HCT116 (cell line): ENCODE results near the gene ANKRD37. TPM values are rescaled to one million over a fixed set of nuclear protein-coding genes. Genes with fewer than 3 reads are reported as not detected.

Experiments used
- ATAC-seq: fragments of 200-7000 bp; cut with Tn5 transposase; 2 replicates; pipeline ENCODE4 v1.9.1; 2020; ENCODE audit warnings: mild to moderate bottlenecking, moderate library complexity
- BruUV-seq: library from RNA; stranded (reverse); fragments of 400-500 nt; replicated peaks from 2 replicates; lab custom pipeline; 2021; lab: Mats Ljungman, UMichigan
- CTCF ChIA-PET: fragments of 300-600 bp; sonication (Branson Sonifier 250); formaldehyde crosslinking; loops from one replicate; lab custom pipeline; 2021; ENCODE audit warnings: antibody characterized with exemption; lab: Charles Lee
- POLR2A ChIA-PET: fragments of 300-600, 350-600 bp; sonication (Branson Sonifier 250); formaldehyde crosslinking; loops from one replicate; lab custom pipeline; 2021; ENCODE audit warnings: antibody characterized with exemption; lab: Charles Lee
- RAD21 ChIA-PET, 2 experiments: fragments of 300-600 bp; sonication (Branson Sonifier 250); formaldehyde crosslinking; loops; one replicate each; lab custom pipeline; 2023; ENCODE audit warnings: low total read pairs in 2 of 2; ENCODE audit not compliant: uncharacterized antibody in 2 of 2, unreplicated experiment in 2 of 2, low non-redundant PET in 1 of 2; lab: Charles Lee
- DNase-seq: peaks from one replicate; pipeline ENCODE4 v3.0.0-alpha.2; 2010; ENCODE audit warnings: low read depth, low spot score
- H2AFZ ChIP-seq: fragments of 200-600 bp; shearing (Covaris generic), sonication (generic); 2 replicates; pipeline ENCODE4 v1.6.1; 2017; ENCODE audit warnings: low read depth, mixed run types, mixed read lengths, antibody characterized with exemption, low read length; ENCODE audit not compliant: poor library complexity, severe bottlenecking
- H3K27ac ChIP-seq: 2 replicates; pipeline ENCODE4 v1.5.1; 2012; ENCODE audit warnings: low read depth, low read length
- H3K27me3 ChIP-seq: fragments of 200-600 bp; sonication (generic); 2 replicates; pipeline ENCODE4 v1.6.1; 2016; ENCODE audit warnings: mixed run types, low read length, mixed read lengths; ENCODE audit not compliant: insufficient read depth
- H3K36me3 ChIP-seq, 2 experiments: fragments of 200-500 bp in 1 of 2; fragments of 200-600 bp in 1 of 2; sonication (Bioruptor generic) in 1 of 2; sonication (generic) in 1 of 2; 2 replicates each; pipeline versions ENCODE4 v1.5.1 to v1.6.1; 2014 to 2016; ENCODE audit warnings: low read length in 2 of 2, inconsistent platforms in 1 of 2, mixed read lengths in 1 of 2, mixed run types in 1 of 2; ENCODE audit not compliant: insufficient read depth in 2 of 2, control insufficient read depth in 1 of 2
- H3K4me1 ChIP-seq, 2 experiments: fragments of 200-600 bp in 1 of 2; sonication (generic) in 1 of 2; 2 replicates each; pipeline versions ENCODE4 v1.5.1 to v1.6.1; 2012 to 2017; ENCODE audit warnings: low read length in 2 of 2, inconsistent platforms in 1 of 2, mild to moderate bottlenecking in 1 of 2, mixed read lengths in 1 of 2, mixed run types in 1 of 2, moderate library complexity in 1 of 2; ENCODE audit not compliant: insufficient read depth in 2 of 2, control insufficient read depth in 1 of 2
- H3K4me2 ChIP-seq: fragments of 200-600 bp; sonication (generic); 2 replicates; pipeline ENCODE4 v1.6.1; 2017; ENCODE audit warnings: mixed run types, low read length, mixed read lengths
- H3K4me3 ChIP-seq, 2 experiments: fragments of 200-600 bp in 1 of 2; sonication (generic) in 1 of 2; replicated peaks in 1 of 2; 2 replicates each; pipeline ENCODE4 v1.5.1; 2011 to 2016; ENCODE audit warnings: low read length in 2 of 2, control low read depth in 1 of 2, low read depth in 1 of 2, mild to moderate bottlenecking in 1 of 2, mixed read lengths in 1 of 2, mixed run types in 1 of 2
- H3K79me2 ChIP-seq: fragments of 200-600 bp; sonication (generic); 2 replicates; pipeline ENCODE4 v1.6.1; 2017; ENCODE audit warnings: mild to moderate bottlenecking, mixed run types, low read length, moderate library complexity, mixed read lengths; ENCODE audit not compliant: insufficient read depth
- H3K9ac ChIP-seq: fragments of 200-600 bp; sonication (generic); 2 replicates; pipeline ENCODE4 v1.6.1; 2016; ENCODE audit warnings: low read length, mixed read lengths
- H3K9me2 ChIP-seq: fragments of 200-600 bp; sonication (generic), shearing (Covaris generic); 2 replicates; pipeline ENCODE4 v1.6.1; 2017; ENCODE audit warnings: mixed run types, mild to moderate bottlenecking, moderate library complexity; ENCODE audit not compliant: insufficient read depth
- H3K9me3 ChIP-seq, 2 experiments: fragments of 200-500 bp in 1 of 2; fragments of 200-600 bp in 1 of 2; sonication (Bioruptor generic) in 1 of 2; sonication (generic) in 1 of 2; 2 replicates each; pipeline ENCODE4 v1.6.1; 2014 to 2017; ENCODE audit warnings: low read length in 2 of 2, mixed read lengths in 2 of 2, inconsistent platforms in 1 of 2, low read depth in 1 of 2, mild to moderate bottlenecking in 1 of 2, mixed run types in 1 of 2, moderate library complexity in 1 of 2; ENCODE audit not compliant: control insufficient read depth in 1 of 2, insufficient read depth in 1 of 2
- H4K20me1 ChIP-seq: fragments of 200-600 bp; sonication (generic), shearing (Covaris generic); 2 replicates; pipeline ENCODE4 v1.6.1; 2017; ENCODE audit warnings: mixed run types, mild to moderate bottlenecking, moderate library complexity; ENCODE audit not compliant: insufficient read depth
- ATF3 ChIP-seq: IDR thresholded peaks from 2 replicates; pipeline ENCODE4 v1.6.1; 2012
- CEBPB ChIP-seq: IDR thresholded peaks from 2 replicates; pipeline ENCODE4 v1.6.1; 2012; ENCODE audit warnings: low read depth
- CTCF ChIP-seq, 3 experiments: fragments of 200-600 bp in 1 of 3; sonication (generic) in 1 of 3; IDR thresholded peaks in 2 of 3; conservative IDR thresholded peaks in 1 of 3; 2 replicates each; pipeline ENCODE4 v1.5.1; 2012 to 2017; ENCODE audit warnings: low read depth in 2 of 3, low read length in 2 of 3, antibody characterized with exemption in 1 of 3, borderline replicate concordance in 1 of 3, control low read depth in 1 of 3, mild to moderate bottlenecking in 1 of 3, mixed read lengths in 1 of 3, mixed run types in 1 of 3, moderate library complexity in 1 of 3; ENCODE audit not compliant: insufficient read depth in 1 of 3
- EGR1 ChIP-seq: IDR thresholded peaks from 2 replicates; pipeline ENCODE4 v1.6.1; 2012; ENCODE audit warnings: low read depth
- EZH2 ChIP-seq: fragments of 200-600 bp; sonication (generic); IDR thresholded peaks from 2 replicates; pipeline ENCODE4 v1.6.1; 2017; ENCODE audit warnings: antibody characterized with exemption, mixed run types
- FOSL1 ChIP-seq: IDR thresholded peaks from 2 replicates; pipeline ENCODE4 v1.6.1; 2012; ENCODE audit warnings: low read depth
- POLR2A ChIP-seq: IDR thresholded peaks from 2 replicates; pipeline ENCODE4 v1.7.0; 2011; ENCODE audit warnings: borderline replicate concordance; ENCODE audit not compliant: insufficient read depth, insufficient read length; ENCODE audit errors: extremely low read depth
- POLR2AphosphoS5 ChIP-seq: IDR thresholded peaks from 2 replicates; pipeline ENCODE4 v1.6.1; 2011; ENCODE audit warnings: mild to moderate bottlenecking, low read depth, low read length, moderate library complexity
- RAD21 ChIP-seq: IDR thresholded peaks from 2 replicates; pipeline ENCODE4 v1.6.1; 2012; ENCODE audit warnings: low read depth, mild to moderate bottlenecking
- REST ChIP-seq: IDR thresholded peaks from 2 replicates; pipeline ENCODE4 v1.6.1; 2012; ENCODE audit warnings: low read depth
- SIN3A ChIP-seq: IDR thresholded peaks from 2 replicates; pipeline ENCODE4 v1.6.1; 2012; ENCODE audit warnings: low read depth
- SRF ChIP-seq: IDR thresholded peaks from 2 replicates; pipeline ENCODE4 v1.6.1; 2012; ENCODE audit warnings: low read depth
- TCF7L2 ChIP-seq: IDR thresholded peaks from 2 replicates; pipeline ENCODE4 v1.7.0; 2011; ENCODE audit warnings: borderline replicate concordance, inconsistent platforms; ENCODE audit not compliant: insufficient read depth, insufficient read length; ENCODE audit errors: extremely low read depth
- YY1 ChIP-seq: IDR thresholded peaks from 2 replicates; pipeline ENCODE4 v1.6.1; 2011; ENCODE audit warnings: low read length, low read depth, moderate library complexity, mild to moderate bottlenecking; ENCODE audit not compliant: insufficient replicate concordance; ENCODE audit errors: extremely low read depth
- intact Hi-C: fragments of 100-400 bp; cut with micrococcal nuclease; formaldehyde crosslinking; loops from 2 replicates; pipeline ENCODE4 v1.10.0; 2022
- total RNA-seq: library from RNA; stranded (reverse); gene quantifications from one replicate; pipeline ENCODE4 v1.2.1, GENCODE V29; 2021; ENCODE audit not compliant: unreplicated experiment

ANKRD37 gene
- total RNA-seq, 1 experiment from 2014 or later: 29.9 TPM

DNA sequence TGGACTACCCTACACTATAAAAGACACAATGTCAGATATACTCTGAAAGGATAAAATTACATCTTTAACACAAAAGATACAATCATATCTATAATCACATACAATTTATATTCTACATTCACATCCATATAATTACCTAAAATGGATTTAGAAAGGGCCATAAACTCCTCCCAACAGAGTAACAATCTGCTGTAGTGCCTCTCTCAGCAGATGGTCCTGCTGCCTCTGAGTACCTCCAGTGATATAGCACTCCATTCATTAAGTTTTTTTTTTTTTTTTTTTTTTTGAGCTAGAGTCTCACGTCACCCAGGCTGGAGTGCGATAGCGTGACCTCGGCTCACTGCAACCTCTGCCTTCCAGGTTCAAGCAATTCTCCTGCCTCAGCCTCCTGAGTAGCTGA is 7.4 kb downstream of the ANKRD37 start:
- POLR2A ChIA-PET: interaction anchor here (1.7 kb wide), 1 partner anchor 9 kb away, joined by 3 read pairs; the partner anchor contains the start of gene LRP2BP

GRCh38 chr4:185405296-185405999 is 8.8 kb downstream of the ANKRD37 start:
- Histone ChIP-seq H3K4me1 (no peaks in the 10 kb centered on the region), H3K4me2 (no peak overlapping the region), H3K9me2 (no peaks in the 10 kb centered on the region), H3K9me3 (no peaks in the 10 kb centered on the region), H2AFZ (no peak overlapping the region), H3K36me3 (peaks cover 0 to under 1% of the 10 kb centered on the region in 2 experiments; a peak in 1 of 4 replicates), H4K20me1 (no peaks in the 10 kb centered on the region), H3K27me3 (no peaks in the 10 kb centered on the region), H3K4me3 (no peak overlapping the region), H3K27ac (no peak overlapping the region), H3K9ac (no peak overlapping the region), H3K79me2 (no peaks in the 10 kb centered on the region)
- ATAC-seq: no peak
- ChIA-PET CTCF (no interaction called here), RAD21 (no interaction called here), POLR2A (interaction anchor here (1.7 kb wide), 1 partner anchor 10 kb away, joined by 3 read pairs; the partner anchor contains the start of gene LRP2BP)
- intact Hi-C loops: no loop called here
- DNase-seq: no peak
- BruUV-seq: no TSS peak
- TF ChIP-seq CTCF (IDR thresholded peaks at IDR 0.05 in 2 of 3, conservative IDR thresholded peaks at IDR 0.05 in 1 of 3; ENCODE audit: borderline replicate concordance in 1 of 3, insufficient read depth in 1 of 3, low read depth in 2 of 3, low read length in 2 of 3) (no peak), CEBPB (no peak), ATF3 (no peak), EZH2 (no peak), FOSL1 (no peak), REST (no peak), SIN3A (no peak), TCF7L2 (no peak), POLR2A (no peak), SRF (no peak), RAD21 (no peak), YY1 (no peak), POLR2AphosphoS5 (no peak)

More for the DNA sequence above, 7.4 kb downstream of the ANKRD37 start:
- ATAC-seq (no peak), DNase-seq (no peak)
- Histone ChIP-seq H3K4me3 (no peak overlapping the region), H3K4me2 (no peak overlapping the region), H3K9me3 (no peaks in the 10 kb centered on the region), H3K9ac (no peak overlapping the region), H2AFZ (no peak overlapping the region), H3K36me3 (peaks cover 7 to 12% of the 10 kb centered on the region in 2 experiments; a peak in 2 of 4 replicates), H3K27me3 (no peaks in the 10 kb centered on the region), H4K20me1 (no peaks in the 10 kb centered on the region), H3K27ac (no peak overlapping the region), H3K4me1 (no peaks in the 10 kb centered on the region), H3K79me2 (no peaks in the 10 kb centered on the region)
- CTCF ChIA-PET: no interaction called here
- no TSS peak for BruUV-seq
- RAD21 ChIA-PET: interaction anchor here in 1 of 2 experiments (0.6 kb wide), 1 partner anchor 218 kb away, joined by 5 read pairs; no protein-coding TSS in a partner anchor
- intact Hi-C loops: no loop called here
- no peak for TF ChIP-seq SRF
- no peak for TF ChIP-seq EGR1
- TF ChIP-seq, all 23 proteins: peak for 0
- H3K9me2 ChIP-seq: no peaks in the 10 kb centered on the region
